Osteoblast (primary cell): ENCODE results near the gene IBSP. TPM values are rescaled to one million over a fixed set of nuclear protein-coding genes. Genes with fewer than 3 reads are reported as not detected.

Source experiments
- DNase-seq: peaks from one replicate; pipeline ENCODE4 v3.0.0; 2011; ENCODE audit warnings: low spot score, mixed read lengths; ENCODE audit not compliant: insufficient read length; ENCODE audit errors: missing footprints
- H2AFZ ChIP-seq: 2 replicates; pipeline ENCODE4 v1.6.0; 2011; ENCODE audit warnings: mild to moderate bottlenecking, low read length
- H3K27ac ChIP-seq: 2 replicates; pipeline ENCODE4 v1.5.1; 2011; ENCODE audit warnings: mild to moderate bottlenecking, low read depth, low read length, moderate library complexity
- H3K27me3 ChIP-seq: 2 replicates; pipeline ENCODE4 v1.6.0; 2012; ENCODE audit warnings: mild to moderate bottlenecking, control low read depth, inconsistent platforms, low read length, moderate library complexity; ENCODE audit not compliant: insufficient read depth
- H3K36me3 ChIP-seq: 2 replicates; pipeline ENCODE4 v1.5.1; 2011; ENCODE audit warnings: mild to moderate bottlenecking, low read length, control low read depth, moderate library complexity; ENCODE audit not compliant: insufficient read depth
- H3K4me1 ChIP-seq: 2 replicates; pipeline ENCODE4 v1.5.1; 2011; ENCODE audit warnings: mild to moderate bottlenecking, low read length, control low read depth, moderate library complexity; ENCODE audit not compliant: insufficient read depth
- H3K4me2 ChIP-seq: 2 replicates; pipeline ENCODE4 v1.6.0; 2011; ENCODE audit warnings: mild to moderate bottlenecking, low read length; ENCODE audit not compliant: insufficient read depth
- H3K4me3 ChIP-seq: fragments of 200-600 bp; sonication (generic); 3 replicates; pipeline ENCODE4 v1.5.1; 2012; ENCODE audit warnings: mild to moderate bottlenecking, low read length, inconsistent platforms; ENCODE audit not compliant: insufficient read depth
- H3K79me2 ChIP-seq: 2 replicates; pipeline ENCODE4 v1.6.0; 2012; ENCODE audit warnings: mild to moderate bottlenecking, low read length, control low read depth, inconsistent platforms; ENCODE audit not compliant: insufficient read depth
- H3K9me3 ChIP-seq: 2 replicates; pipeline ENCODE4 v1.5.1; 2011; ENCODE audit warnings: low read depth, low read length, control low read depth
- H4K20me1 ChIP-seq: 2 replicates; pipeline ENCODE4 v1.6.0; 2012; ENCODE audit warnings: mild to moderate bottlenecking, low read length, control low read depth; ENCODE audit not compliant: insufficient read depth
- CTCF ChIP-seq: IDR thresholded peaks from 2 replicates; pipeline ENCODE4 v1.5.1; 2011; ENCODE audit warnings: mild to moderate bottlenecking, low read depth, low read length, moderate library complexity; ENCODE audit errors: extremely low read depth
- total RNA-seq: library from RNA; depleted of rRNA; stranded (reverse); fragments of >200 nt; gene quantifications from 2 replicates; pipeline ENCODE4 v1.2.3, GENCODE V29; 2012

Gene IBSP
- total RNA-seq, 1 donor = 15.6 TPM

- Histone ChIP-seq H3K4me3 (no peak overlapping the region), H3K27me3 (no peaks in the 10 kb centered on the region), H2AFZ (no peak overlapping the region), H3K36me3 (no peaks in the 10 kb centered on the region), H3K9me3 (no peaks in the 10 kb centered on the region), H3K27ac (no peak overlapping the region), H4K20me1 (no peaks in the 10 kb centered on the region), H3K4me1 (peaks cover 30% of the 10 kb centered on the region), H3K79me2 (no peaks in the 10 kb centered on the region), H3K4me2 (no peak overlapping the region)
- TF ChIP-seq CTCF = no peak
- DNase-seq = no peak
These were observed 40.2 kb downstream of the IBSP start for GRCh38 chr4:87839592-87839946.

- no peak overlapping the region for H3K27ac ChIP-seq
- H4K20me1 ChIP-seq = no peaks in the 10 kb centered on the region
- no peak for TF ChIP-seq CTCF
- H3K36me3 ChIP-seq = no peaks in the 10 kb centered on the region
- H3K4me3 ChIP-seq = no peak overlapping the region
- no peaks in the 10 kb centered on the region for H3K79me2 ChIP-seq
- no peak for DNase-seq
- H3K4me1 ChIP-seq = peaks cover 26% of the 10 kb centered on the region
- no peaks in the 10 kb centered on the region for H3K27me3 ChIP-seq
- H2AFZ ChIP-seq = no peak overlapping the region
- H3K9me3 ChIP-seq = no peaks in the 10 kb centered on the region
- H3K4me2 ChIP-seq = no peak overlapping the region
These were observed 40.8 kb downstream of the IBSP start for GRCh38 chr4:87840149-87840548.

- TF ChIP-seq CTCF = no peak
- H3K4me3 ChIP-seq = peak overlapping the region; percentile 40
- H3K36me3 ChIP-seq = no peaks in the 10 kb centered on the region
- H4K20me1 ChIP-seq = no peaks in the 10 kb centered on the region
- H3K79me2 ChIP-seq = no peaks in the 10 kb centered on the region
- no peaks in the 10 kb centered on the region for H3K9me3 ChIP-seq
- H3K4me2 ChIP-seq = peak overlapping the region; percentile 71
- peak overlapping the region; percentile 81 for H2AFZ ChIP-seq
- H3K27ac ChIP-seq = peak overlapping the region; percentile 54
- H3K27me3 ChIP-seq = peaks cover 3% of the 10 kb centered on the region
- DNase-seq = no peak
- peaks cover 14% of the 10 kb centered on the region for H3K4me1 ChIP-seq
These were observed 44.6 kb downstream of the IBSP start for GRCh38 chr4:87843936-87844335.

- Histone ChIP-seq H3K27ac (peak overlapping the region; percentile 54), H3K79me2 (no peaks in the 10 kb centered on the region), H4K20me1 (no peaks in the 10 kb centered on the region), H3K4me2 (peak overlapping the region; percentile 71), H2AFZ (peak overlapping the region; percentile 81), H3K4me1 (peaks cover 10% of the 10 kb centered on the region), H3K27me3 (peaks cover 3% of the 10 kb centered on the region), H3K36me3 (no peaks in the 10 kb centered on the region), H3K4me3 (peak overlapping the region; percentile 40), H3K9me3 (no peaks in the 10 kb centered on the region)
- TF ChIP-seq CTCF = no peak
- no peak for DNase-seq
These were observed 45.1 kb downstream of the IBSP start for GRCh38 chr4:87844452-87844851.
